Upper lobe of left lung (tissue), 6 donors: Measurements from ENCODE around the gene RASA1. TPM values are rescaled to one million over a fixed set of nuclear protein-coding genes. Genes with fewer than 3 reads are reported as not detected.

Experiments used
- ATAC-seq, 2 donors: fragments of 200-7000 bp; cut with Tn5 transposase; one replicate each; pipeline ENCODE4 v1.9.1; 2022; ENCODE audit warnings: mild to moderate bottlenecking in 2 of 2, moderate library complexity in 2 of 2; ENCODE audit not compliant: low FRiP score in 2 of 2
- DNase-seq, 2 donors: peaks; one replicate each; pipeline ENCODE4 v3.0.0-alpha.2; 2019 to 2020
- H3K27ac ChIP-seq, 4 donors: fragments of 200-600 bp; sonication (generic); one replicate each; pipeline ENCODE4 v1.5.1; 2016 to 2019
- H3K27me3 ChIP-seq, 4 donors: fragments of 200-600 bp; sonication (generic); one replicate each; pipeline ENCODE4 v1.5.1; 2017 to 2019
- H3K36me3 ChIP-seq, 4 donors: fragments of 200-600 bp; sonication (generic); one replicate each; pipeline ENCODE4 v1.5.1; 2016 to 2019
- H3K4me1 ChIP-seq, 4 donors: fragments of 200-600 bp; sonication (generic); one replicate each; pipeline ENCODE4 v1.5.1; 2018 to 2019
- H3K4me3 ChIP-seq, 4 donors: fragments of 200-600 bp; sonication (generic); one replicate each; pipeline ENCODE4 v1.5.1; 2017 to 2019; ENCODE audit warnings: mild to moderate bottlenecking in 2 of 4, moderate library complexity in 1 of 4
- H3K9me3 ChIP-seq, 4 donors: fragments of 200-600 bp; sonication (generic); one replicate each; pipeline ENCODE4 v1.5.1; 2018 to 2019
- EP300 ChIP-seq, 4 donors: sonication (generic); formaldehyde crosslinking; IDR thresholded peaks; one replicate each; pipeline ENCODE4 v1.5.1; 2017; ENCODE audit warnings: antibody characterized with exemption in 4 of 4, control low read depth in 2 of 4
- POLR2A ChIP-seq, 4 donors: fragments of 450-650 bp; IDR thresholded peaks; one replicate each; pipeline ENCODE4 v1.5.1; 2016 to 2017; ENCODE audit warnings: antibody characterized with exemption in 4 of 4, mild to moderate bottlenecking in 2 of 4
- POLR2AphosphoS5 ChIP-seq, 2 donors: sonication (generic); formaldehyde crosslinking; IDR thresholded peaks; one replicate each; pipeline ENCODE4 v1.5.1; 2017; ENCODE audit warnings: antibody characterized with exemption in 2 of 2
- WGBS, 2 donors: methylation state at CpG; one replicate each; pipeline ENCODE4 v1.1.5; 2017 to 2018; 5-methylcytosine and 5-hydroxymethylcytosine counted together
- total RNA-seq, 6 donors: library from RNA; depleted of rRNA in 4 of 6; stranded (reverse); fragments of >200 nt in 4 of 6; gene quantifications; one replicate each; pipeline versions ENCODE4 v1.1.0 to v1.2.1, GENCODE V29; 2016 to 2021
- TF ChIP-seq, protein P1 (sequence below), 6 experiments: fragments of 450-650 bp in 4 of 6; fragments of 200-600 bp in 2 of 6; sonication (generic) in 2 of 6; IDR thresholded peaks; one replicate each; pipeline ENCODE4 v1.5.1; 2016 to 2019; ENCODE audit warnings: antibody characterized with exemption in 6 of 6
- donor health status: DM: no; HTN: no; CAD: no; lungs with moderate emphysema.
- donor health status: DM: no; HTN: yes; CAD: no; lungs with severe emphysema.

RASA1 gene
- total RNA-seq, 6 donors from 2014 or later = 29.2 to 43.9 (median 30.9) TPM

DNA sequence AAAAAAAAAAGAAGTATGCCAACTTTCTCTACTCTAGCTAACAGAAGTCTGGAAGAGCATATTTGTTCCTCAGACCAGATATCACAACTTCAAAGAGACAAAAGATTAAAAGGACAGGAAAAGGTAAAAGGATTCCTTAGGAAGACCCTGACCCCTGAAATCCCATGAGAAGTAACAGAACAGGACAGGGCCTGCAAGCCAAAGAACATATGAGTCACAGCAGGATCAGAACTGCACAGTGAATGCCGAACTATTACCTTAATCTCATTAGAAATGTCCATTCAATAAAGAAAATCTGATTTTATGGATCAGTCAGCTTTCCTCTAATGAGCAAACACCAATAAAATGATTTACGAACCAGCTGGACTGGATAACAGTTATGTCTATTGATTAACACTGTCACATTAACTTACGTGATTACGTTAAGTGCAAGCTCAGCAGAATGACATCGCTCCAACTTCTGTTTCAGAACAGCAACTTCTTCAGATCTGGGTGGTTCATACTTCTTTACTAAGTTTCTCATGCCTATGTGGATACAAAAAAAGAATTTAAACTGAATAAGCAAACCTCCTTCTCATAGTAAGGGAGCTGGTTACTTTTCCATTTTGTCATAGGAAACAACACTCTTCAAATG, 131.4 kb downstream of the RASA1 start:
- 85 to 89% methylated on average over 5 of the region's 5 CpGs for WGBS, 2 donors
- H3K27ac ChIP-seq = peak overlapping the region in 1 of 4 donors; percentile 21
- ATAC-seq = no peak

DNA sequence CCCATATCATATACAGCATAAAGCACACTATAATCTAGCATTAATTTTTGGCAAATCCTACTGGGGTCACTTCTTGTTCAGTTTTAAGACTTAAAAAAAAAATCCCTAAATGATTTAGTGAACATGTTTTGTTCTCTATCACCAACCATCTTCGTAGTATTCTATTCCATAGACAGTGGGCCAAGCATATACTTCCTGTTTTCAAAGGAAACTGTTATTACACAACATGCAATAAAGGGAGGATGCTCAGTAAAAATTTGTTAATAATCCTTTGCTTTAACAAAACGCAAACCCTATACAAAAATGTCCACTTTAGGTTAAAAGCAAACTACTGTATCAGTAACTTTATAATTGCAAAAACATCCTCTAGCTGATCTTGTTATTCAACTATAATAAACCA, 132.0 kb downstream of the RASA1 start:
- ATAC-seq (peak in 1 of 2 donors; percentile 69), DNase-seq (no peak)
- WGBS, 2 donors = 42 to 43% methylated on average over 2 of the region's 2 CpGs

More for the DNA sequence above, 131.4 kb downstream of the RASA1 start:
- Histone ChIP-seq H3K4me1 (peaks cover 0 to 13% (median 10%) of the 10 kb centered on the region in 4 donors), H3K4me3 (no peak overlapping the region), H3K9me3 (no peaks in the 10 kb centered on the region), H3K36me3 (peaks cover 4 to 91% (median 45%) of the 10 kb centered on the region in 4 donors), H3K27me3 (no peaks in the 10 kb centered on the region)
- DNase-seq = no peak
- TF ChIP-seq, protein P1, sequence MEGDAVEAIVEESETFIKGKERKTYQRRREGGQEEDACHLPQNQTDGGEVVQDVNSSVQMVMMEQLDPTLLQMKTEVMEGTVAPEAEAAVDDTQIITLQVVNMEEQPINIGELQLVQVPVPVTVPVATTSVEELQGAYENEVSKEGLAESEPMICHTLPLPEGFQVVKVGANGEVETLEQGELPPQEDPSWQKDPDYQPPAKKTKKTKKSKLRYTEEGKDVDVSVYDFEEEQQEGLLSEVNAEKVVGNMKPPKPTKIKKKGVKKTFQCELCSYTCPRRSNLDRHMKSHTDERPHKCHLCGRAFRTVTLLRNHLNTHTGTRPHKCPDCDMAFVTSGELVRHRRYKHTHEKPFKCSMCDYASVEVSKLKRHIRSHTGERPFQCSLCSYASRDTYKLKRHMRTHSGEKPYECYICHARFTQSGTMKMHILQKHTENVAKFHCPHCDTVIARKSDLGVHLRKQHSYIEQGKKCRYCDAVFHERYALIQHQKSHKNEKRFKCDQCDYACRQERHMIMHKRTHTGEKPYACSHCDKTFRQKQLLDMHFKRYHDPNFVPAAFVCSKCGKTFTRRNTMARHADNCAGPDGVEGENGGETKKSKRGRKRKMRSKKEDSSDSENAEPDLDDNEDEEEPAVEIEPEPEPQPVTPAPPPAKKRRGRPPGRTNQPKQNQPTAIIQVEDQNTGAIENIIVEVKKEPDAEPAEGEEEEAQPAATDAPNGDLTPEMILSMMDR (IDR thresholded peaks at IDR 0.05) = no peak
- no peak for TF ChIP-seq POLR2A (IDR thresholded peaks at IDR 0.05)
- no peak for TF ChIP-seq POLR2AphosphoS5 (IDR thresholded peaks at IDR 0.05)
- TF ChIP-seq EP300 (IDR thresholded peaks at IDR 0.05) = no peak

DNA sequence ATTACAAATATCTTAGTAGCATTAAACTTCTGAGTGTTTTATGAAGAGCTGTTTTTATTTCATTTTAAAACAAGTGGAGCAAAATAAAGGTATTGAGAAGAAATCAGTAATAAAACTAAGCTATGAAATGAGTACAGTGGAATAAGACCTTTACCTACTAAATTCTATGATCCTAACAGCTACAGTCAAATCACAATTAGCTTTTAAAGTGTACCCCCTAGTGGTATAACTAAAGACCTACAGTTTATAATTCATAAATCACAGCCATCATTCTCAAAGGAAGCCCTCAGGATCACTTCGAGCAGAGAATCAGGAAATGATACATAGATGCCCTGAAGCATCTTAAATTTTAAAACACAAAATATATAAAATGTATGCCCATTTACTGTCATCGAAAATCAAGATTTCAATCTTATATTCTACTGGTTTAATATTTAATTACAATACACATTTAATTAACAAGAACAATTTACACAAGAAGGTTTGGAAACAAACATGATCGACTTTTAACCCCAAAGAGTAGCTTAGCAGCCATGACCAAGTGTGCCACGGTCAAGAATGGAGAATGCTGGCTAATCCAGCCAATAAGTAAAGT, 132.7 kb downstream of the RASA1 start:
- no peak overlapping the region for H3K4me3 ChIP-seq
- no peak for DNase-seq
- peaks cover 12 to 91% (median 44%) of the 10 kb centered on the region in 4 donors for H3K36me3 ChIP-seq
- peak in 1 of 2 donors; percentile 89 for ATAC-seq
- no peaks in the 10 kb centered on the region for H3K27me3 ChIP-seq
- WGBS, 2 donors = 65 to 66% methylated on average over 4 of the region's 4 CpGs
- TF ChIP-seq POLR2A (IDR thresholded peaks at IDR 0.05) (no peak), POLR2AphosphoS5 (IDR thresholded peaks at IDR 0.05) (no peak), EP300 (IDR thresholded peaks at IDR 0.05) (no peak)
- TF ChIP-seq, protein P1 (IDR thresholded peaks at IDR 0.05) = peak; percentile 31 to 78 (median 56)
- H3K4me1 ChIP-seq = peaks cover 0 to 13% (median 10%) of the 10 kb centered on the region in 4 donors
- no peaks in the 10 kb centered on the region for H3K9me3 ChIP-seq
- H3K27ac ChIP-seq = no peak overlapping the region

More for the DNA sequence above, 132.0 kb downstream of the RASA1 start:
- Histone ChIP-seq H3K27ac (peak overlapping the region in 1 of 4 donors; percentile 21), H3K4me1 (peaks cover 0 to 13% (median 10%) of the 10 kb centered on the region in 4 donors), H3K9me3 (no peaks in the 10 kb centered on the region), H3K4me3 (no peak overlapping the region), H3K27me3 (no peaks in the 10 kb centered on the region), H3K36me3 (peaks cover 7 to 91% (median 48%) of the 10 kb centered on the region in 4 donors)
- TF ChIP-seq POLR2A (IDR thresholded peaks at IDR 0.05) (no peak), EP300 (IDR thresholded peaks at IDR 0.05) (no peak), POLR2AphosphoS5 (IDR thresholded peaks at IDR 0.05) (no peak)
- TF ChIP-seq, protein P1 (IDR thresholded peaks at IDR 0.05) = no peak

DNA sequence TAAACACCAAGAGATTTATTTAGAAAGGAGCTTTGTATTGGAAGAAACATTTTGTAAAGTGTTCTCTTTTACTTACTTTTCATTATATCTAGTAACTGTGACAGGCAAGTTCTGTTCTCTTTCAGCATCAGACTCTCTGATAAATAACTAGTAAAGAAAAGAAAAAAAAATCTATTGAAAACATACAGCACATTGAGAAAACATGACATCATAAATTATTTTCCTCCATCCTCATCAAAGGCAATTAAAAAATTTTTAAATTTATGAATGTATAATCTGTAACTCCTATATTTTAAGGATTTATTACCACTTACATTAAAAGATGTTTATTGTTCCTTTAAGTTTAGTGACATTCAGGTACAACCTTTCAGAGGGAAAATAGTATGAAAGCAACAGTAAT, 133.9 kb downstream of the RASA1 start:
- H3K27ac ChIP-seq = no peak overlapping the region
- ATAC-seq = no peak
- H3K36me3 ChIP-seq = peaks cover 12 to 91% (median 42%) of the 10 kb centered on the region in 4 donors
- H3K9me3 ChIP-seq = no peaks in the 10 kb centered on the region
- TF ChIP-seq EP300 (IDR thresholded peaks at IDR 0.05) (no peak), POLR2A (IDR thresholded peaks at IDR 0.05) (no peak), POLR2AphosphoS5 (IDR thresholded peaks at IDR 0.05) (no peak)
- TF ChIP-seq, protein P1 (IDR thresholded peaks at IDR 0.05) = no peak
- H3K4me1 ChIP-seq = peaks cover 0 to 13% (median 10%) of the 10 kb centered on the region in 4 donors
- H3K4me3 ChIP-seq = no peak overlapping the region
- no peaks in the 10 kb centered on the region for H3K27me3 ChIP-seq
- DNase-seq = no peak
